Measurements from ENCODE around the gene GGT7.

GRCh38 chr20:34915131-34915530 lies 42.5 kb upstream of the GGT7 start:
- no peak for TF ChIP-seq CTCF (conservative IDR thresholded peaks at IDR 0.05)
- TF ChIP-seq EZH2 (IDR thresholded peaks at IDR 0.05; ENCODE audit: low read depth), result no peak
